Upper lobe of left lung (tissue), 4 donors: ENCODE results near the gene ZNF273.
"Not testable (repeated sequence)": the region's sequence is repeated elsewhere in the genome, so short reads cannot be mapped to it uniquely, and the experiment has no call there.

Source experiments
- POLR2A ChIP-seq, 4 donors: fragments of 450-650 bp; IDR thresholded peaks; one replicate each; pipeline ENCODE4 v1.5.1; 2016 to 2017; ENCODE audit warnings: antibody characterized with exemption in 4 of 4, mild to moderate bottlenecking in 2 of 4
- POLR2AphosphoS5 ChIP-seq, 2 donors: sonication (generic); formaldehyde crosslinking; IDR thresholded peaks; one replicate each; pipeline ENCODE4 v1.5.1; 2017; ENCODE audit warnings: antibody characterized with exemption in 2 of 2
- TF ChIP-seq, protein P1 (sequence below), 6 experiments: fragments of 450-650 bp in 4 of 6; fragments of 200-600 bp in 2 of 6; sonication (generic) in 2 of 6; IDR thresholded peaks; one replicate each; pipeline ENCODE4 v1.5.1; 2016 to 2019; ENCODE audit warnings: antibody characterized with exemption in 6 of 6

DNA sequence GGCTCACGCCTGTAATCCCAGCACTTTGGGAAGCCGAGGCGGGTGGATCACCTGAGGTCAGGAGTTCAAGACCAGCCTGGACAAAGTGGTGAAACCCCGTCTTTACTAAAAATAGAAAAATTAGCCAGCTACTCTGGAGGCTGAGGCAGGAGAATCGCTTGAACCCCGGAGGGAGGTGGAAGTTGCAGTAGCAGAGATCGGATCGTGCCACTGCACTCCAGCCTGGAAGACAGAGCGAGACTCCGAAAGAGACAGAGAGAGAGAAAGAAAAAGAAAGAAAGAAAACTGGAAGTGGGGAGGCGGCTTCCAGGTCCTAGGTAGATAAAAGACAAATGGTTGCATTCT is 640 bp upstream of the ZNF273 start:
- TF ChIP-seq, protein P1, sequence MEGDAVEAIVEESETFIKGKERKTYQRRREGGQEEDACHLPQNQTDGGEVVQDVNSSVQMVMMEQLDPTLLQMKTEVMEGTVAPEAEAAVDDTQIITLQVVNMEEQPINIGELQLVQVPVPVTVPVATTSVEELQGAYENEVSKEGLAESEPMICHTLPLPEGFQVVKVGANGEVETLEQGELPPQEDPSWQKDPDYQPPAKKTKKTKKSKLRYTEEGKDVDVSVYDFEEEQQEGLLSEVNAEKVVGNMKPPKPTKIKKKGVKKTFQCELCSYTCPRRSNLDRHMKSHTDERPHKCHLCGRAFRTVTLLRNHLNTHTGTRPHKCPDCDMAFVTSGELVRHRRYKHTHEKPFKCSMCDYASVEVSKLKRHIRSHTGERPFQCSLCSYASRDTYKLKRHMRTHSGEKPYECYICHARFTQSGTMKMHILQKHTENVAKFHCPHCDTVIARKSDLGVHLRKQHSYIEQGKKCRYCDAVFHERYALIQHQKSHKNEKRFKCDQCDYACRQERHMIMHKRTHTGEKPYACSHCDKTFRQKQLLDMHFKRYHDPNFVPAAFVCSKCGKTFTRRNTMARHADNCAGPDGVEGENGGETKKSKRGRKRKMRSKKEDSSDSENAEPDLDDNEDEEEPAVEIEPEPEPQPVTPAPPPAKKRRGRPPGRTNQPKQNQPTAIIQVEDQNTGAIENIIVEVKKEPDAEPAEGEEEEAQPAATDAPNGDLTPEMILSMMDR (IDR thresholded peaks at IDR 0.05): not testable (repeated sequence)
- TF ChIP-seq POLR2A, POLR2AphosphoS5 (IDR thresholded peaks at IDR 0.05): not testable (repeated sequence)
